Fibroblast of lung (primary cell): ENCODE data around the gene GATA5. TPM values are rescaled to one million over a fixed set of nuclear protein-coding genes. Genes with fewer than 3 reads are reported as not detected.

Experiments
- DNase-seq, 2 donors: peaks; one replicate each; pipeline versions ENCODE4 v3.0.0 to v3.0.0-alpha.2; 2010; ENCODE audit warnings: low read depth in 2 of 2
- H2AFZ ChIP-seq: 2 replicates; pipeline ENCODE4 v1.5.1; 2012; ENCODE audit warnings: low read length, control low read depth, inconsistent platforms
- H3K27ac ChIP-seq: 2 replicates; pipeline ENCODE4 v1.5.1; 2011; ENCODE audit warnings: low read length, control low read depth; ENCODE audit not compliant: insufficient read depth
- H3K27me3 ChIP-seq: 2 replicates; pipeline ENCODE4 v1.5.1; 2011; ENCODE audit warnings: mild to moderate bottlenecking, low read length; ENCODE audit not compliant: control insufficient read depth, insufficient read depth
- H3K36me3 ChIP-seq: 2 replicates; pipeline ENCODE4 v1.5.1; 2011; ENCODE audit warnings: low read length; ENCODE audit not compliant: control insufficient read depth, insufficient read depth
- H3K4me1 ChIP-seq: 2 replicates; pipeline ENCODE4 v1.5.1; 2011; ENCODE audit warnings: low read length; ENCODE audit not compliant: control insufficient read depth, insufficient read depth; ENCODE audit errors: extremely low read depth
- H3K4me2 ChIP-seq: 2 replicates; pipeline ENCODE4 v1.5.1; 2011; ENCODE audit warnings: low read length, control low read depth; ENCODE audit not compliant: insufficient read depth; ENCODE audit errors: extremely low read depth
- H3K4me3 ChIP-seq, 4 experiments: fragments of 200-600 bp in 1 of 4; sonication (generic) in 1 of 4; replicated peaks in 1 of 4; 2 replicates each; pipeline ENCODE4 v1.5.1; 2011 to 2016; ENCODE audit warnings: low read length in 4 of 4, low read depth in 3 of 4, mild to moderate bottlenecking in 3 of 4, control low read depth in 2 of 4, inconsistent platforms in 1 of 4, mixed read lengths in 1 of 4; ENCODE audit not compliant: insufficient read depth in 1 of 4; ENCODE audit errors: control extremely low read depth in 1 of 4
- H3K79me2 ChIP-seq: 2 replicates; pipeline ENCODE4 v1.5.1; 2012; ENCODE audit warnings: mild to moderate bottlenecking, low read length, inconsistent platforms; ENCODE audit not compliant: control insufficient read depth, insufficient read depth
- H3K9ac ChIP-seq: 2 replicates; pipeline ENCODE4 v1.5.1; 2011; ENCODE audit warnings: mild to moderate bottlenecking, low read length, control low read depth; ENCODE audit not compliant: insufficient read depth
- H3K9me3 ChIP-seq: 2 replicates; pipeline ENCODE4 v1.5.1; 2012; ENCODE audit warnings: low read depth, low read length; ENCODE audit not compliant: control insufficient read depth, insufficient read depth
- H4K20me1 ChIP-seq: 2 replicates; pipeline ENCODE4 v1.5.1; 2011; ENCODE audit warnings: low read length; ENCODE audit not compliant: control insufficient read depth, insufficient read depth; ENCODE audit errors: extremely low read depth
- EZH2 ChIP-seq: IDR thresholded peaks from 2 replicates; pipeline ENCODE4 v1.5.1; 2012; ENCODE audit warnings: low read length, control low read depth, mild to moderate bottlenecking; ENCODE audit errors: missing control alignments
- polyA plus RNA-seq, 2 donors: library from polyadenylated mRNA; depleted of rRNA in 1 of 2; stranded (reverse) in 1 of 2; unstranded in 1 of 2; fragments of >200 nt; gene quantifications; 2 replicates each; pipeline ENCODE4 v1.2.1, GENCODE V29; 2011 to 2012; ENCODE audit warnings: missing spikeins in 1 of 2
- total RNA-seq: library from RNA; depleted of rRNA; stranded (reverse); fragments of >200 nt; gene quantifications from 2 replicates; pipeline ENCODE4 v1.2.1, GENCODE V29; 2014
- TF ChIP-seq, protein P1 (sequence below), 2 donors: IDR thresholded peaks in 1 of 2; conservative IDR thresholded peaks in 1 of 2; 1 replicate in 1 of 2; 2 replicates in 1 of 2; pipeline ENCODE4 v1.5.1; 2011 to 2012; ENCODE audit warnings: low read length in 2 of 2, control low read depth in 1 of 2, inconsistent platforms in 1 of 2, low read depth in 1 of 2, mild to moderate bottlenecking in 1 of 2

GATA5 gene
- total and polyA plus RNA-seq, 2 donors (not counting 1 experiment from before 2014, with no cell fraction given): 0.02 to 0.83 TPM

GRCh38 chr20:62518911-62519310 lies 43.1 kb upstream of the GATA5 start:
- no peak overlapping the region for H3K27ac ChIP-seq
- no peaks in the 10 kb centered on the region for H3K4me1 ChIP-seq
- TF ChIP-seq, protein P1, sequence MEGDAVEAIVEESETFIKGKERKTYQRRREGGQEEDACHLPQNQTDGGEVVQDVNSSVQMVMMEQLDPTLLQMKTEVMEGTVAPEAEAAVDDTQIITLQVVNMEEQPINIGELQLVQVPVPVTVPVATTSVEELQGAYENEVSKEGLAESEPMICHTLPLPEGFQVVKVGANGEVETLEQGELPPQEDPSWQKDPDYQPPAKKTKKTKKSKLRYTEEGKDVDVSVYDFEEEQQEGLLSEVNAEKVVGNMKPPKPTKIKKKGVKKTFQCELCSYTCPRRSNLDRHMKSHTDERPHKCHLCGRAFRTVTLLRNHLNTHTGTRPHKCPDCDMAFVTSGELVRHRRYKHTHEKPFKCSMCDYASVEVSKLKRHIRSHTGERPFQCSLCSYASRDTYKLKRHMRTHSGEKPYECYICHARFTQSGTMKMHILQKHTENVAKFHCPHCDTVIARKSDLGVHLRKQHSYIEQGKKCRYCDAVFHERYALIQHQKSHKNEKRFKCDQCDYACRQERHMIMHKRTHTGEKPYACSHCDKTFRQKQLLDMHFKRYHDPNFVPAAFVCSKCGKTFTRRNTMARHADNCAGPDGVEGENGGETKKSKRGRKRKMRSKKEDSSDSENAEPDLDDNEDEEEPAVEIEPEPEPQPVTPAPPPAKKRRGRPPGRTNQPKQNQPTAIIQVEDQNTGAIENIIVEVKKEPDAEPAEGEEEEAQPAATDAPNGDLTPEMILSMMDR (conservative IDR thresholded peaks at IDR 0.05 in 1 of 2, IDR thresholded peaks at IDR 0.05 in 1 of 2; ENCODE audit: low read depth in 1 of 2, low read length in 2 of 2): no peak
- no peak for TF ChIP-seq EZH2
- H3K9me3 ChIP-seq: no peaks in the 10 kb centered on the region
- no peaks in the 10 kb centered on the region for H3K79me2 ChIP-seq
- no peaks in the 10 kb centered on the region for H3K36me3 ChIP-seq
- H4K20me1 ChIP-seq: no peaks in the 10 kb centered on the region
- no peak overlapping the region for H2AFZ ChIP-seq
- no peak overlapping the region for H3K9ac ChIP-seq
- no peak overlapping the region for H3K4me3 ChIP-seq
- DNase-seq: no peak
- no peaks in the 10 kb centered on the region for H3K27me3 ChIP-seq
- no peak overlapping the region for H3K4me2 ChIP-seq

DNA sequence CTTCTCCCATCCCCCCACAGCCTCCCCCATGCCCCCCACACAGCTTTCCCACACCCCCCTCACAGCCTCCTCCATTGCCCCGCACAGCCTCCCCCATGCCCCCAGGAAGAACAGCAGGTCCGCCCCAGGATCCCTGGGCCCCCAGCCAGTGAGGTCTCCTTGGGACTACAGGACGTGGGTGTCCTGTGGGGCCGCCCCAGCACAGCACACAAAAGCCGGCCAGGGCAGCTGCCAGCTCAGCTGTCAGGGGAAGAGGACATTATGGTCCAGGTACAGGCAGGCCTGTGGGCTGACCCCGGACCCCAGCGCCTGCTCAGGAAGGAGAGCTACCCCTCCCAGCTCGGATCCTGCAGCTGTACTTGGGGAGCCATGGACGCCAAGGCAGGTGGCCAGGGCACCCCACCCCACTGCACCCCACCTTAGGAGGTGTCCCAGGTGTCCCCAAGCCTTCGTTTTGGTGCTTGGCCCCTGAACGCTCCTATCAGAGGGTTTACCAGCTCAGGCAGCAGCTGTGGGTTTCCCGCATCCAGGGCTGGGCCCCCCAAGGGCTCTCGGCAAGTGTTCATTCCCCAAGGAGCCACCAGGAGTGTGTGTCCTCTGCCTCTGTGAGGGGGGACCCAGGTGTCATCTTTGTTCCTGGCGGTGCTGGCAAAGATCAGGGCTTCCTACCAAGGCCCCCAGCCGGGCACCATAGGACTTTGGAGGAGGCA lies 42.3 kb upstream of the GATA5 start:
- no peak for DNase-seq

GRCh38 chr20:62517168-62517567 lies 41.4 kb upstream of the GATA5 start:
- Histone ChIP-seq H3K4me3 (no peak overlapping the region), H3K27me3 (no peaks in the 10 kb centered on the region), H3K27ac (no peak overlapping the region), H3K4me2 (no peak overlapping the region), H4K20me1 (no peaks in the 10 kb centered on the region), H3K79me2 (no peaks in the 10 kb centered on the region), H3K36me3 (no peaks in the 10 kb centered on the region), H3K9ac (no peak overlapping the region), H2AFZ (no peak overlapping the region), H3K9me3 (no peaks in the 10 kb centered on the region), H3K4me1 (no peaks in the 10 kb centered on the region)
- no peak for DNase-seq
- TF ChIP-seq, protein P1 (conservative IDR thresholded peaks at IDR 0.05 in 1 of 2, IDR thresholded peaks at IDR 0.05 in 1 of 2; ENCODE audit: low read depth in 1 of 2, low read length in 2 of 2): no peak
- TF ChIP-seq EZH2: no peak

More for the DNA sequence above, 42.3 kb upstream of the GATA5 start:
- no peaks in the 10 kb centered on the region for H3K9me3 ChIP-seq
- no peak overlapping the region for H3K4me2 ChIP-seq
- no peak overlapping the region for H3K9ac ChIP-seq
- H3K36me3 ChIP-seq: no peaks in the 10 kb centered on the region
- H3K4me1 ChIP-seq: no peaks in the 10 kb centered on the region
- no peaks in the 10 kb centered on the region for H3K27me3 ChIP-seq
- no peak overlapping the region for H3K4me3 ChIP-seq
- no peak for TF ChIP-seq EZH2
- TF ChIP-seq, protein P1 (conservative IDR thresholded peaks at IDR 0.05 in 1 of 2, IDR thresholded peaks at IDR 0.05 in 1 of 2; ENCODE audit: low read depth in 1 of 2, low read length in 2 of 2): no peak
- no peaks in the 10 kb centered on the region for H3K79me2 ChIP-seq
- H2AFZ ChIP-seq: no peak overlapping the region
- H3K27ac ChIP-seq: no peak overlapping the region
- H4K20me1 ChIP-seq: no peaks in the 10 kb centered on the region
